OCI-LY7 (cell line): ENCODE data around the gene VSIG10L2.

Experiments
- CTCF ChIP-seq: fragments of 200-600 bp; sonication (generic); conservative IDR thresholded peaks from 2 replicates; pipeline ENCODE4 v1.5.1; 2014; ENCODE audit warnings: mild to moderate bottlenecking, antibody characterized with exemption, low read length, moderate library complexity, mixed read lengths
- EZH2phosphoT487 ChIP-seq: fragments of 200-600 bp; sonication (generic); IDR thresholded peaks from 2 replicates; pipeline ENCODE4 v1.6.1; 2018; ENCODE audit warnings: low read depth, borderline replicate concordance, mild to moderate bottlenecking, mixed run types, antibody characterized with exemption, low read length, moderate library complexity, mixed read lengths

GRCh38 chr11:125921042-125921441 is 24.8 kb upstream of the VSIG10L2 start:
- TF ChIP-seq CTCF: no peak
- no peak for TF ChIP-seq EZH2phosphoT487
